Stimulated activated CD8-positive, alpha-beta memory T cell treated with anti-CD3 and anti-CD28 coated beads, Interleukin-7, amount 100 ng/mL, for 48 hours (primary cell): ENCODE data around the gene DYNC1I2.
"Not testable (repeated sequence)": the region's sequence is repeated elsewhere in the genome, so short reads cannot be mapped to it uniquely, and the experiment has no call there.

ENCODE experiments used
- DNase-seq, 2 donors: peaks; one replicate each; pipeline ENCODE4 v3.0.0-alpha.2; 2020; ENCODE audit warnings: low read depth in 1 of 2; ENCODE audit errors: extremely low read depth in 1 of 2

The DYNC1I2 gene

GRCh38 chr2:171711351-171711750, 24.1 kb downstream of the DYNC1I2 start:
- no peak for DNase-seq

GRCh38 chr2:171712051-171712450, 24.8 kb downstream of the DYNC1I2 start:
- DNase-seq = no peak

DNA sequence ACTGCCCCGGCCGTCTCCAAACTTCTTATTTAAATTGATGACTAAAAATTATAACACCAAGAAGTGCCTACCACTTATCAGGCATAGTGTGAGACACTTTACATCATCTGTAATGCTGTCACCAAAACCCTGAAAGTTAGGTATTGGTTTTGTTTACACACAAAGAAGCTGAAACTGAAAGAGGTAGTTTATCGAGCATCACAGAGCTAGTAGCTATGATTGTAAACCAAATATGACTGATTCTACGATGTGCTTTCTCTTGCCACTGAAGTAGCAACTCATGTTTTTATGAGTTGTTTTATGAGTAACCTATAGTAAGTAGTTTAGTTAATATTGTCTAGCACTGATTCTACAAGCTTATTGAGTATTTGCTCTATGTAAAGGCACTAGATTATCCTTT, 31.5 kb downstream of the DYNC1I2 start:
- DNase-seq = no peak

DNA sequence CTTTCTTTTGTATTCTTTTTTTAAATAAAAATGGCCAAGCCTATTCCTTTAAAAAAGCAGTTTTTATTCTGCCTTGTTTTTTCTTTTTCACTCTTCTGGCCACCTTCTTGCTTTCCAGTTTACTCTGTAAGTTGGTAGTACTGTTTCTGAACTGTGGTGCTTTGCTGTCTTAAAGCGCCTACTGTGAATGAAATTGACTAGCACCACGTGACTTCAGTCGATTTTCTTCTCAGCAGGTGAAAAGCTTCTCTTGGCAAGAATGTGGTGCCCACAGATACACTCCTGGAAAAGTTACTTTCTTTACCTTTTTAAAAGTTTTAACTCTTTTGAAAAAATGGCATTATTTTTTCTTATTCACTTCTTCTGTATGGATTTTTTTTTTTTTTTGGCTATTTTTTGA, 32.4 kb downstream of the DYNC1I2 start:
- DNase-seq = no peak

GRCh38 chr2:171723716-171724683, 36.7 kb downstream of the DYNC1I2 start:
- no peak for DNase-seq

DNA sequence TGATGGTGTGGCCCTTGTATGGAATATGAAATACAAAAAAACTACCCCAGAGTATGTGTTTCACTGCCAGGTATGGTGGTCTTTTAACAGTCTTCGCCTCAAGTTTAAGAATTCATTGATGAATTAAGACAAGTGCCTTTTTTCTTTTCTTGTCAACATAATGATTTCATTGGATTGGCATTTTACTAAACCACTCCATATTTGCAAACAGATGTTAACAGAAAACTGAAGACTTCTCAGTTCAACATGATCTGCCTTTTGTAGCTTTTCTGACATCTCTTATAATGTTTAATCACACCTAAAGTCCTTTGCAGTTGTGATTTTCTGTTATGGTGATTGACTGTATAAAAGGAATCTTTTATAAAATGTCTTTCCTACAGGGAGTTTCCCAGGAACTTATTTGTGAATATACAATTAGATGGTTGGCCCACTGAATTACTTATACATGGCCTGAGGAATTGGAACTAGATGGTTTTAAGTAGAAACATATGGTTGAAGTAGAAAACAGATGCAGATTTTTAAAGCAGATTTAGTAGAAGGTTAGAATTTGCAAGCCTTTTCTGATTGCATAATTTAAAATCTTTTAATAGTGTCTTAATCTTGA, 39.7 kb downstream of the DYNC1I2 start:
- no peak for DNase-seq

DNA sequence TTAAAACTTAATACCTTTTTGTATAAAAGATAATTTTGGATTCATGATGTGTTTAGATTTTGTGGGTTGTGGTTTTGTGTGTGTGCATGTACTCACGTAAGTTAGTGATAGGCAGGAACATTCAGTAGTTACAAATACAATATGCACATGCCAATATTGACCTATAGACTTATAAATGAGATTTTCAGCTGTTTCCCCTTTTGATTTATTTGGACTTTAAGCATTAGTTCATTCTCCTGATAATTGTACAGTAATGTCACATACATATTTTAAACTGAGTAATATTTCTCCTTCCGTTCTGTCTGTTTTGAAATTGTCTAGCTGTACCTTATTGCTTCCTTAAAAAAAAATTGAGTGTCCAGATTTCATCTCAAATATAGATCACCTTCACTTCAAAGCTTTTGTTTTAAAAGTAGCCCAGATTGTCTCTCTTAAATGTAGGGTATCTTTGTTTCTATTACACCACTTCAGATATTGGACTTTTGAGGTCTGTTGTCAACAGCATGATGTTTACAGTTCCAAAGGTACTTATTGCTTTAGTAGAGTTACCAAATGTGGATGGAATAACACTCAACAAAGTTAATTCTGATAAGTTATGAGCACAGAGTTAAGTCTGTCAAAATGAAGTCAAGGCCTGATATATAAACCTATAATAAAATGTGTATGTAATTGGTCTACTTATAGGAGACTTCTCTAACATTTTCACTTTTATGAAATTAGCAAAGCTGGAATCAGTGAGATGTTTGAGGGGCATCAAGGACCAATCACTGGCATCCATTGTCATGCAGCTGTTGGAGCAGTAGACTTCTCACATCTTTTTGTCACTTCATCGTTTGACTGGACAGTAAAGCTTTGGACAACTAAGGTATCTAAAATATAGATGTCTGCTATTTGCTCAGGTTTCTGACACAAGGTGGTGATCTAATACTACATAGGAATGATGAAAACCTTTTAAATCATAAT, 42.0 kb downstream of the DYNC1I2 start:
- DNase-seq = no peak

GRCh38 chr2:171729952-171730317, 42.7 kb downstream of the DYNC1I2 start:
- no peak for DNase-seq

DNA sequence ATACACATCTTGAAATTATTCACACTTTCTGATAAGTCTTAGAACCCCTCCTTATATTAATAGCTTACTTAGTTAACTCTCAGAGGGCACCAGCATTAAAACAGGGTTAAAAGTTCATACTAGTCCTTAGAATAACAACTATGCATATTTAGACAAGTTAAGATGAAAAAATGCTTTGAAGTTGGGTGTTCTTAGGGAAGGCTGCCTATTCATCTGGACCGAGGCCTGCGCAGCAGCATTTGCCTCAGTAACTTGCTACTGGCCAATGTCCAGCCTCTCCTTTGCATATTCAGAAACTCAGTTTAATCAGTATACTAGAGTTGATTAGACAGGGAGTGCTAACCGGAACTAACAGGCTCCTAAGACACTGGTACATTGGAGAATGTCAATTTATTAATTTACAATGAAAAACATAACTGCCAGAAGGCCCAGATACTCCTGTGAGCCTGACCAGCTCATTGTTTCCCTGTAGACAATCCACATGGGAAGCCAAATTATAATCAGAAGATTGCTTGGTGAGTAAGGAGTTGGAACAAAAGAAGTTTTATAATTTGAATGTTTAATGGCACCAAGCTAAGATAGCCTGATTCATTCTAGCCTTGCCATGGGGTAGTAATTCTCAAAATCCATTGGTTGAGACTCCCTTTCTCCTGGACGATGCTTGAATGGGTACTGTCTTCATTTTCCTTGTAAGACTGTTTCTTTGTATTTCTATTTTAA, 48.9 kb downstream of the DYNC1I2 start:
- DNase-seq = no peak

- DNase-seq = no peak
These were observed 53.9 kb downstream of the DYNC1I2 start for GRCh38 chr2:171741189-171741588.

- no peak for DNase-seq
These were observed 55.5 kb downstream of the DYNC1I2 start for GRCh38 chr2:171742760-171743159.

GRCh38 chr2:171745141-171745540, 57.9 kb downstream of the DYNC1I2 start:
- no peak for DNase-seq

- DNase-seq = no peak
These were observed 58.5 kb downstream of the DYNC1I2 start for GRCh38 chr2:171745806-171746205.

- DNase-seq = no peak
These were observed 60.1 kb downstream of the DYNC1I2 start for GRCh38 chr2:171747371-171747770.

GRCh38 chr2:171754254-171754939, 67.1 kb downstream of the DYNC1I2 start:
- DNase-seq = no peak

DNA sequence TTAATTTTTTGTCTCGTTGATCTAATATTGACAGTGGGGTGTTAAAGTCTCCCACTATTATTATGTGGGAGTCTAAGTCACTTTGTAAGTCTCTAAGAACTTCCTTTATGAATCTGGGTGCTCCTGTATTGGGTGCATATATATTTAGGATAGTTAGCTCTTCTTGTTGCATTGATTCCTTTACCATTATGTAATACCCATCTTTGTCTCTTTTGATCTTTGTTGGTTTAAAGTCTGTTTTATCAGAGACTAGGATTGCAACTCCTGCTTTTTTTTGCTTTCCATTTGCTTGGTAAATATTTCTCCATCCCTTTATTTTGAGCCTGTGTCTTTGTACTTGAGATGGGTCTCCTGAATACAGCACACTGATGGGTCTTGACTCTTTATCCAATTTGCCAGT, 71.5 kb downstream of the DYNC1I2 start:
- not testable (repeated sequence) for DNase-seq

DNA sequence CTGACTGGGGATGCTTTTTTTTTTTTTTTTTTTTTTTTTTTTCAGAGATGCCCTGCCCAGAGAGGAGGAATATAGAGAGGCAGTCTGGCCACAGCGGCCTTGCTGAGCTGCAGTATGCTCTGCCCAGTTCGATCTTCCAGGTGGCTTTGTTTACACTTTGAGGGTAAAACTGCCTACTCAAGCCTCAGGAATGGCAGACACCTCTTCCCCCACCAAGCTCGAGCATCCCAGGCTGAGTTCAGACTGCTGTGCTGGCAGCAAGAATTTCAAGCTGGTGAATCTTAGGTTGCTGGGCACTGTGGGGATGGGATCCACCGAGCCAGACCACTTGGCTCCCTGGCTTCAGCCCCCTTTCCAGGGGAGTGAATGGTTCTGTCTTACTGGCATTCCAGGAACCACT, 73.9 kb downstream of the DYNC1I2 start:
- DNase-seq = not testable (repeated sequence)

DNA sequence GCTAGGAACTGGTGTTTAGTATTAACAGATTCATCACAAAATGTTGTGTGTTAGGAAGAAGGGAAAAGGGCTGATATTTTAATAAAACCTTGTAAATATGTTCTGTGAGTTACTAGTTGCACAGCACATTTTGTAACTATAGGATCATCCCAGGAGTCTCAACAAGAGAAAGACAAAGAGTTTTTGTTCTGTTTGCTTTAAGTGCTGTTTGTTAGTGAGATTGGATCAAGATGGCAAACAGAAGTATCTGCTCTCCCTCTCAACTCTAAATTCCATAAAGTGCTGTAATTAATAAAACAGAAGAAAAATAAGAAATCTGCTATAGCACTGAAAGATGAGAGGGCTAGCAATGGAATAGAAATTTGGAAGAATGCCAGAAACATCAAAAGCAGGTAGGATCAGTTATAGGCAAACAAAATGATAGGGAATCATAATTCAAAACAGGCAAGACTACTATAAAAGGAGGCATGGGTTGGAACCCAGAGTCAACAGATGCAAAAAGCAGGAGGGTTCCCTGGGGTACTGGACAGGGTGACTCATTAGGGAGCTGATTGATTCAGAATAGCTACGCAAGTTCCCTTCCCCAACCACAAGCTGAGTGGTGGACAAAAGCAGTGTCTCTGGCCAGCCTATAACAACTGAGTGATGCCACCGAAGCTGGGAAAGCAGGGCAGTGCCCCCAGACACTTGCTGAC, 75.8 kb downstream of the DYNC1I2 start:
- DNase-seq = no peak

- no peak for DNase-seq
These were observed 76.3 kb downstream of the DYNC1I2 start for GRCh38 chr2:171763602-171764001.
